KBM-7 (cell line): ENCODE data around the gene SNF8.

Source experiments
- DNase-seq: peaks from one replicate; pipeline ENCODE4 v3.0.0-alpha.2; 2015
- in situ Hi-C: fragments of 300-500 bp; cut with MboI; formaldehyde crosslinking; loops from 2 replicates; pipeline ENCODE4 v1.14.3; 2020; ENCODE audit warnings: low sequenced_read_pairs, low pct_unique_long_range_greater_than_20kb, mixed read lengths

Gene SNF8, protein sequence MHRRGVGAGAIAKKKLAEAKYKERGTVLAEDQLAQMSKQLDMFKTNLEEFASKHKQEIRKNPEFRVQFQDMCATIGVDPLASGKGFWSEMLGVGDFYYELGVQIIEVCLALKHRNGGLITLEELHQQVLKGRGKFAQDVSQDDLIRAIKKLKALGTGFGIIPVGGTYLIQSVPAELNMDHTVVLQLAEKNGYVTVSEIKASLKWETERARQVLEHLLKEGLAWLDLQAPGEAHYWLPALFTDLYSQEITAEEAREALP

GRCh38 chr17:48944515-48945260 lies at the start of gene SNF8:
Gene SNF8, minus strand, starts transcription at chr17:48944842. Its CDS starts 108 bp downstream, at chr17:48944734.
- DNase-seq: peak; percentile 90
- in situ Hi-C loops: no loop called here

GRCh38 chr17:48993951-48994350 lies 49.3 kb upstream of the SNF8 start:
- in situ Hi-C loops: no loop called here
- no peak for DNase-seq

GRCh38 chr17:48993305-48993704 lies 48.7 kb upstream of the SNF8 start:
- in situ Hi-C loops: no loop called here
- DNase-seq: no peak

DNA sequence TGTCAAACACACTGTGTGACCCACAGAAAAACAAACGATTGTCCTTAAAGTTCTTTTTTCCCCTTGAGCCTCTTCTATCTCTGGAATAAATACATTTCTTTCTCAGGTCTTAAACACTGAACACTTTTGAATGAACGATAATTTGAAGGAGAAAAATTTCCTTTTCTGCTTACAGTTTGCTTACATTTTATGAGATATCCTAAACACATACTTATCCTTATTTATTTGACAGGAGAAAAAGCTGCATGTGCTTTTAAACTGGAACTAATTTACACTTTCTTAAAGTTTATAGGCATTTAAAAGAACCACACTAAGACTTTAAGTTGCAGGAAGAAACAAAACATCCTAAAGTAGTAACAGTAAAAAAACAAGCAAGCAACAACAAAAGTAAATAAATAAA lies 47.8 kb upstream of the SNF8 start:
- in situ Hi-C loops: no loop called here
- DNase-seq: peak; percentile 36

- in situ Hi-C loops: no loop called here
- no peak for DNase-seq
Observed at GRCh38 chr17:48990882-48991357, 46.3 kb upstream of the SNF8 start.

- DNase-seq: no peak
- in situ Hi-C loops: no loop called here
Observed at GRCh38 chr17:48989100-48989499, 44.5 kb upstream of the SNF8 start.

- in situ Hi-C loops: no loop called here
Observed at GRCh38 chr17:48985436-48986245, 41.0 kb upstream of the SNF8 start.

GRCh38 chr17:48981927-48982539 lies 37.4 kb upstream of the SNF8 start:
- no peak for DNase-seq
- in situ Hi-C loops: no loop called here

More at GRCh38 chr17:48985436-48986245, 41.0 kb upstream of the SNF8 start:
- no peak for DNase-seq

GRCh38 chr17:48973806-48974205 lies 29.2 kb upstream of the SNF8 start:
- in situ Hi-C loops: no loop called here
- DNase-seq: no peak

DNA sequence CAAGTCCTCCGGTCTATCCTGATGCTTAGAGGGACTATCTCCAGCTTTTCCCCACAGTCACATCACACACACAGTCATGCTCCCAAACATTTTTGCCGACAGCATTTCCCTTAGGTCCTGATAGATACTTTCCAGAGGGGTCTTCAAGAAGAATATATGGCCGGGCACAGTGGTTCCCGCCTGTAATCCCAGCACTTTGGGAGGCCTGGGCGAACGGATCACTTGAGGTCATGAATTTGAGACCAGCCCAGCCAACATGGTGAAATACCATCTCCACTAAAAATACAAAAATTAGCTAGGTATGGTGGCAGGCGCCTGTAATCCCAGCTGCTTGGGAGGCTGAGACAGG lies 28.1 kb upstream of the SNF8 start:
- no peak for DNase-seq
- in situ Hi-C loops: no loop called here

GRCh38 chr17:48970865-48971687 lies 26.4 kb upstream of the SNF8 start:
- DNase-seq: no peak

DNA sequence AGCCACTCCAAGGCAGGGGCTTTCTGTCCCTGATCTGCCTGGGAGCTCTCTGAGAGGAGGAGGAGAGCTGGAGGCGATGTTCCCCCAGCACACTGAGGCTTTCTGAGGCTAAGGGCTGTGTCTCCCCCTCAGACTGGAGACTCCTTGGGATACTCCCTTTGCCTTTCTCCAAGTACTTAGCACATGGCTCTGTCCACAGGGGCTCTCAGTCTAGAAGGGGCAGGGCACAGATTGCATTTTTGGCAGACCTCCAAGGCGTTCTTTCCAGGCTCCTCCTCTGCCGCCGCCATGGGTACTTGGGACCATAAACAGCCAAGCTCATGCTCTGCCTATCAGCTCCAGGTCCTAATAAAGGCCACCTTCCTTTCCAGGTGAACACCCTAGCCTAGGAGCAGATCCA lies 25.6 kb upstream of the SNF8 start:
- no peak for DNase-seq
- in situ Hi-C loops: no loop called here

More at GRCh38 chr17:48970865-48971687, 26.4 kb upstream of the SNF8 start:
- in situ Hi-C loops: no loop called here

- in situ Hi-C loops: no loop called here
Observed at GRCh38 chr17:48961516-48962233, 17.0 kb upstream of the SNF8 start.

GRCh38 chr17:48960834-48961515 lies 16.3 kb upstream of the SNF8 start:
- in situ Hi-C loops: no loop called here
- no peak for DNase-seq

More at GRCh38 chr17:48961516-48962233, 17.0 kb upstream of the SNF8 start:
- DNase-seq: no peak

GRCh38 chr17:48954300-48954755 lies 9.7 kb upstream of the SNF8 start:
- in situ Hi-C loops: no loop called here
- peak; percentile 39 for DNase-seq

DNA sequence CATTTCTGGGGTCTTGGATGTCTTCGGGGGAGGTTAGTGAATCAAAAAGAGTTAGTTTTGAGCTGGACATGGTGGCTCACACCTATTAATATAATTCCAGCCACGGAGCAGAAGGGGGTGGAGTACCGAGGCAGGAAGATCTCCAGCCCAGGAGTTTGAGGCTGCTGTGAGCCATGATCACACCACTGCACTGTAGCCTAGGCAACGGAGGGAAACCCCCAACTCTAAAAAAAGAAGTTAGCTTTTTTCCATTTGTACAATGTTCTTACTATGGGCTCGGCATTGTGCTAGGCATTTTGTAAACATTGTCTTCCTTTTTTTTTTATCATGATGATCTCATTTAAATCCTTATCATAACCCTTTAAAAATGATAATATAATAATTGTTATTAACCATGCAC lies 8.3 kb upstream of the SNF8 start:
- DNase-seq: no peak
- in situ Hi-C loops: no loop called here

DNA sequence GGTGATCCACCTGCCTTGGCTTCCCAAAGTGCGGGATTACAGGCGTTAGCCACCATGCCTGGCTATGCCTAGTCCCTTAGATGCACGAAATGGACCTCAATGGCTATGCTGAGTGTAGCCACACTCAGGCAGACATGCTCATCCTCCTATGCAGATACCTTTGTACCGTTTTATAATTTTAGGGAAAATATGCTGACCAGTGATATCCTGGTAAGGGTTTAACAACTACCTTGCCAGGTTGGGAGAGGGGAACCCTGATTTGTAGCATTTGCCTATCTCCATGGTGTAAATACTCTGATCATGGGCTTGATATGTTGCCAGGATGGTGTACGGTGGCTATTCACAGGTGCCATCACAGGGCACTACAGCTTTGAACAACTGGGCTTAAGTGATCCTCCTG lies 6.9 kb upstream of the SNF8 start:
- no peak for DNase-seq
- in situ Hi-C loops: no loop called here
